HFFc6 (cell line): ENCODE results near the gene RBM7. TPM values are rescaled to one million over a fixed set of nuclear protein-coding genes. Genes with fewer than 3 reads are reported as not detected.
A peak's percentile ranks its signal among the peaks of the same experiment; 100 is the strongest.

Experiments
- DNase-seq: peaks from one replicate; pipeline ENCODE4 v3.0.0-alpha.2; 2018
- H3K27ac Mint-ChIP-seq: 2 replicates; pipeline ENCODE4 v1.8.0; 2020; ENCODE audit warnings: mild to moderate bottlenecking, mixed read lengths
- H3K27me3 Mint-ChIP-seq: 2 replicates; pipeline ENCODE4 v1.8.0; 2021; ENCODE audit warnings: mild to moderate bottlenecking, moderate library complexity, mixed read lengths; ENCODE audit not compliant: insufficient read depth
- H3K36me3 Mint-ChIP-seq: 2 replicates; pipeline ENCODE4 v1.8.0; 2021; ENCODE audit warnings: low read depth, mixed read lengths
- H3K4me1 Mint-ChIP-seq: 2 replicates; pipeline ENCODE4 v1.8.0; 2020; ENCODE audit warnings: low read depth, mixed read lengths
- H3K4me3 Mint-ChIP-seq: 2 replicates; pipeline ENCODE4 v1.8.0; 2020; ENCODE audit warnings: mild to moderate bottlenecking, moderate library complexity, mixed read lengths
- H3K9me3 Mint-ChIP-seq: 2 replicates; pipeline ENCODE4 v1.8.0; 2020; ENCODE audit warnings: mild to moderate bottlenecking, mixed read lengths
- CTCF ChIP-seq: fragments of 200-600 bp; sonication (generic); IDR thresholded peaks from 2 replicates; pipeline ENCODE4 v1.5.0; 2021; ENCODE audit warnings: antibody characterized with exemption, mild to moderate bottlenecking
- total RNA-seq, 6 experiments: library from RNA; stranded (reverse); fragmentation: NEBNext Ultra II Directional; extraction: Animal tissue kit (Norgen Biotek cat#: 25700); gene quantifications; 2 replicates in 1 of 6; 3 replicates in 5 of 6; pipeline ENCODE4 v1.2.3, GENCODE V29; 2021

The RBM7 gene
- total RNA-seq, 6 experiments from 2014 or later: 35.9 to 42.3 (median 39.2) TPM

- no peak for TF ChIP-seq CTCF
- Mint-ChIP-seq H3K27ac (no peak overlapping the region), H3K9me3 (no peaks in the 10 kb centered on the region), H3K27me3 (no peaks in the 10 kb centered on the region), H3K4me3 (no peak overlapping the region), H3K36me3 (no peaks in the 10 kb centered on the region; the same call in 1 of the 2 replicates), H3K4me1 (peaks cover 64% of the 10 kb centered on the region)
- no peak for DNase-seq
These were observed 25.4 kb upstream of the RBM7 start for GRCh38 chr11:114375052-114375451.

GRCh38 chr11:114377612-114378267 is 22.7 kb upstream of the RBM7 start:
- H3K4me1 Mint-ChIP-seq: peaks cover 66% of the 10 kb centered on the region
- TF ChIP-seq CTCF: no peak
- peaks cover 1% of the 10 kb centered on the region for H3K36me3 Mint-ChIP-seq
- peak overlapping the region; percentile 53 for H3K4me3 Mint-ChIP-seq
- DNase-seq: peak; percentile 98
- H3K9me3 Mint-ChIP-seq: no peaks in the 10 kb centered on the region
- no peaks in the 10 kb centered on the region; the same call in 1 of the 2 replicates for H3K27me3 Mint-ChIP-seq
- H3K27ac Mint-ChIP-seq: peak overlapping the region; percentile 98

GRCh38 chr11:114379394-114380069 is 20.9 kb upstream of the RBM7 start:
- H3K36me3 Mint-ChIP-seq: peaks cover 10% of the 10 kb centered on the region

GRCh38 chr11:114382509-114382908 is 18.0 kb upstream of the RBM7 start:
- Mint-ChIP-seq H3K4me3 (no peak overlapping the region), H3K27me3 (no peaks in the 10 kb centered on the region; the same call in 1 of the 2 replicates), H3K27ac (no peak overlapping the region), H3K36me3 (peaks cover 15% of the 10 kb centered on the region), H3K4me1 (peaks cover 55% of the 10 kb centered on the region), H3K9me3 (peaks cover 11% of the 10 kb centered on the region)
- TF ChIP-seq CTCF: no peak
- DNase-seq: no peak

More at GRCh38 chr11:114379394-114380069, 20.9 kb upstream of the RBM7 start:
- Mint-ChIP-seq H3K4me3 (no peak overlapping the region), H3K9me3 (peaks cover 5% of the 10 kb centered on the region), H3K27ac (peak overlapping the region; percentile 68), H3K4me1 (peaks cover 74% of the 10 kb centered on the region), H3K27me3 (no peaks in the 10 kb centered on the region; the same call in 1 of the 2 replicates)
- DNase-seq: no peak
- no peak for TF ChIP-seq CTCF

GRCh38 chr11:114384487-114384886 is 16.0 kb upstream of the RBM7 start:
- H3K4me1 Mint-ChIP-seq: peaks cover 36% of the 10 kb centered on the region
- H3K36me3 Mint-ChIP-seq: peaks cover 15% of the 10 kb centered on the region
- no peak overlapping the region for H3K27ac Mint-ChIP-seq
- no peak overlapping the region for H3K4me3 Mint-ChIP-seq
- H3K9me3 Mint-ChIP-seq: peaks cover 11% of the 10 kb centered on the region
- TF ChIP-seq CTCF: no peak
- DNase-seq: peak; percentile 25
- H3K27me3 Mint-ChIP-seq: no peaks in the 10 kb centered on the region; the same call in 1 of the 2 replicates
